ENCODE data around the gene AKAP6.

- TF ChIP-seq CTCF (IDR thresholded peaks at IDR 0.05 in 2 of 3, conservative IDR thresholded peaks at IDR 0.05 in 1 of 3; ENCODE audit: control insufficient read depth in 2 of 3, extremely low read depth in 1 of 3, insufficient read depth in 1 of 3, low read depth in 3 of 3, low read length in 3 of 3): no peak
- TF ChIP-seq JUND (IDR thresholded peaks at IDR 0.05; ENCODE audit: low read depth, low read length): no peak
Measured at GRCh38 chr14:32298346-32298745, 30.8 kb upstream of the AKAP6 start.
